Trophoblast cell (in vitro differentiated cells and primary cell): ENCODE data around the gene AASS.
A peak's percentile ranks its signal among the peaks of the same experiment; 100 is the strongest.

Experiments used
- DNase-seq, 2 donors: peaks; one replicate each; pipeline ENCODE4 v3.0.0-alpha.2; 2016
- H2AFZ ChIP-seq: 2 replicates; pipeline ENCODE4 v1.6.1; 2013; ENCODE audit warnings: low read length, moderate library complexity, mild to moderate bottlenecking; ENCODE audit not compliant: insufficient read depth, poor library complexity
- H2AK5ac ChIP-seq: 2 replicates; pipeline ENCODE4 v1.6.1; 2013; ENCODE audit warnings: mild to moderate bottlenecking, low read length
- H2BK120ac ChIP-seq: 2 replicates; pipeline ENCODE4 v1.6.1; 2013; ENCODE audit warnings: low read length, mild to moderate bottlenecking, moderate library complexity; ENCODE audit not compliant: insufficient read depth, poor library complexity
- H2BK12ac ChIP-seq: 2 replicates; pipeline ENCODE4 v1.6.1; 2013; ENCODE audit warnings: mild to moderate bottlenecking, low read length, moderate library complexity
- H2BK5ac ChIP-seq: 2 replicates; pipeline ENCODE4 v1.6.1; 2013; ENCODE audit warnings: low read length, low read depth, moderate library complexity, mild to moderate bottlenecking; ENCODE audit not compliant: poor library complexity
- H3K14ac ChIP-seq: 2 replicates; pipeline ENCODE4 v1.6.1; 2013; ENCODE audit warnings: mild to moderate bottlenecking, low read length
- H3K18ac ChIP-seq: 2 replicates; pipeline ENCODE4 v1.6.1; 2013; ENCODE audit warnings: mild to moderate bottlenecking, low read length
- H3K23ac ChIP-seq: 2 replicates; pipeline ENCODE4 v1.6.1; 2013; ENCODE audit warnings: low read length
- H3K27ac ChIP-seq: 2 replicates; pipeline ENCODE4 v1.5.1; 2013; ENCODE audit warnings: low read depth, mild to moderate bottlenecking, inconsistent platforms, low read length, moderate library complexity
- H3K27me3 ChIP-seq: 2 replicates; pipeline ENCODE4 v1.6.1; 2013; ENCODE audit warnings: inconsistent platforms, mild to moderate bottlenecking, low read length, moderate library complexity; ENCODE audit not compliant: insufficient read depth
- H3K36me3 ChIP-seq, 2 experiments: 1 replicate in 1 of 2; 2 replicates in 1 of 2; pipeline ENCODE4 v1.6.1; 2013; ENCODE audit warnings: low read length in 2 of 2, mild to moderate bottlenecking in 2 of 2, moderate library complexity in 1 of 2; ENCODE audit not compliant: insufficient read depth in 2 of 2, control insufficient read depth in 1 of 2
- H3K4ac ChIP-seq: 2 replicates; pipeline ENCODE4 v1.6.1; 2013; ENCODE audit warnings: low read depth, mild to moderate bottlenecking, low read length, moderate library complexity
- H3K4me1 ChIP-seq, 2 experiments: 1 replicate in 1 of 2; 2 replicates in 1 of 2; pipeline ENCODE4 v1.6.1; 2013; ENCODE audit warnings: low read length in 2 of 2, mild to moderate bottlenecking in 2 of 2, moderate library complexity in 1 of 2; ENCODE audit not compliant: insufficient read depth in 2 of 2, control insufficient read depth in 1 of 2
- H3K4me2 ChIP-seq: 2 replicates; pipeline ENCODE4 v1.6.1; 2013; ENCODE audit warnings: inconsistent platforms, mild to moderate bottlenecking, low read length, moderate library complexity
- H3K4me3 ChIP-seq: 2 replicates; pipeline ENCODE4 v1.5.1; 2013; ENCODE audit warnings: mild to moderate bottlenecking, low read depth, low read length, inconsistent platforms
- H3K79me1 ChIP-seq: one replicate; pipeline ENCODE4 v1.6.1; 2013; ENCODE audit warnings: low read length
- H3K79me2 ChIP-seq: 2 replicates; pipeline ENCODE4 v1.6.1; 2013; ENCODE audit warnings: low read length, mild to moderate bottlenecking; ENCODE audit not compliant: control insufficient read depth, insufficient read depth, poor library complexity
- H3K9ac ChIP-seq: 2 replicates; pipeline ENCODE4 v1.6.1; 2013; ENCODE audit warnings: mild to moderate bottlenecking, low read length
- H3K9me3 ChIP-seq: 2 replicates; pipeline ENCODE4 v1.6.1; 2013; ENCODE audit warnings: low read depth, mild to moderate bottlenecking, control low read depth, inconsistent platforms, low read length; ENCODE audit not compliant: insufficient read depth
- H4K12ac ChIP-seq: 2 replicates; pipeline ENCODE4 v1.6.1; 2013; ENCODE audit warnings: low read depth, mild to moderate bottlenecking, low read length, moderate library complexity
- H4K8ac ChIP-seq: 2 replicates; pipeline ENCODE4 v1.6.1; 2013; ENCODE audit warnings: low read depth, mild to moderate bottlenecking, low read length, moderate library complexity
- H4K91ac ChIP-seq: one replicate; pipeline ENCODE4 v1.6.1; 2013; ENCODE audit warnings: low read depth, mild to moderate bottlenecking, low read length, moderate library complexity
- WGBS: extraction: QIAGEN DNeasy Blood & Tissue Kit; methylation state at CpG from one replicate; pipeline ENCODE4 v1.1.7; 2013; ENCODE audit warnings: missing lambda C conversion rate; ENCODE audit not compliant: insufficient read length, insufficient coverage; ENCODE audit errors: extremely low coverage; 5-methylcytosine and 5-hydroxymethylcytosine counted together

Gene AASS

GRCh38 chr7:122072272-122072671 lies 71.8 kb downstream of the AASS start:
- Histone ChIP-seq H3K27ac (no peak overlapping the region), H4K91ac (no peak overlapping the region), H4K8ac (no peak overlapping the region), H3K79me1 (no peaks in the 10 kb centered on the region), H3K14ac (no peak overlapping the region), H3K4me3 (no peak overlapping the region), H3K18ac (no peak overlapping the region), H2AFZ (no peak overlapping the region), H4K12ac (no peak overlapping the region), H3K4me1 (no peaks in the 10 kb centered on the region), H2BK120ac (no peak overlapping the region), H3K27me3 (no peaks in the 10 kb centered on the region), H3K79me2 (no peaks in the 10 kb centered on the region), H2BK12ac (no peak overlapping the region), H2AK5ac (no peak overlapping the region), H3K9ac (no peak overlapping the region), H3K4ac (no peak overlapping the region), H3K9me3 (no peaks in the 10 kb centered on the region), H3K23ac (no peak overlapping the region), H3K4me2 (no peak overlapping the region), H2BK5ac (no peak overlapping the region), H3K36me3 (no peaks in the 10 kb centered on the region)
- no peak for DNase-seq
- no CpG with 5 or more reads among the region's 2 CpGs for WGBS

GRCh38 chr7:122070834-122071233 lies 73.2 kb downstream of the AASS start:
- Histone ChIP-seq H3K27me3 (no peaks in the 10 kb centered on the region), H3K18ac (no peak overlapping the region), H2BK12ac (no peak overlapping the region), H2AK5ac (no peak overlapping the region), H3K36me3 (no peaks in the 10 kb centered on the region), H4K12ac (no peak overlapping the region), H2AFZ (no peak overlapping the region), H4K91ac (no peak overlapping the region), H2BK5ac (no peak overlapping the region), H3K4me2 (no peak overlapping the region), H3K4me3 (no peak overlapping the region), H3K4ac (no peak overlapping the region), H3K79me2 (no peaks in the 10 kb centered on the region), H3K4me1 (no peaks in the 10 kb centered on the region), H3K14ac (no peak overlapping the region), H4K8ac (no peak overlapping the region), H3K9me3 (no peaks in the 10 kb centered on the region), H3K23ac (no peak overlapping the region), H3K9ac (no peak overlapping the region), H3K79me1 (no peaks in the 10 kb centered on the region), H3K27ac (no peak overlapping the region), H2BK120ac (no peak overlapping the region)
- no peak for DNase-seq
- WGBS, result no CpG with 5 or more reads among the region's 3 CpGs

- WGBS, result no CpG with 5 or more reads among the region's 1 CpG
- H3K4me3 ChIP-seq, result no peak overlapping the region
- no peak overlapping the region for H3K9ac ChIP-seq
- no peak overlapping the region for H3K23ac ChIP-seq
- H4K8ac ChIP-seq, result no peak overlapping the region
- H3K79me2 ChIP-seq, result no peaks in the 10 kb centered on the region
- H4K91ac ChIP-seq, result no peak overlapping the region
- H3K27me3 ChIP-seq, result no peaks in the 10 kb centered on the region
- no peak overlapping the region for H2BK12ac ChIP-seq
- DNase-seq, result no peak
- no peaks in the 10 kb centered on the region for H3K9me3 ChIP-seq
- H3K18ac ChIP-seq, result no peak overlapping the region
- no peak overlapping the region for H2BK120ac ChIP-seq
- H3K4me2 ChIP-seq, result no peak overlapping the region
- no peak overlapping the region for H2AK5ac ChIP-seq
- no peaks in the 10 kb centered on the region for H3K79me1 ChIP-seq
- H2AFZ ChIP-seq, result no peak overlapping the region
- H3K36me3 ChIP-seq, result no peaks in the 10 kb centered on the region
- H4K12ac ChIP-seq, result no peak overlapping the region
- no peak overlapping the region for H3K4ac ChIP-seq
- H2BK5ac ChIP-seq, result no peak overlapping the region
- no peak overlapping the region for H3K14ac ChIP-seq
- H3K27ac ChIP-seq, result no peak overlapping the region
- H3K4me1 ChIP-seq, result no peaks in the 10 kb centered on the region
These were observed 74.0 kb downstream of the AASS start for GRCh38 chr7:122070062-122070461.

GRCh38 chr7:122068999-122069398 lies 75.0 kb downstream of the AASS start:
- Histone ChIP-seq H2AK5ac (no peak overlapping the region), H3K18ac (no peak overlapping the region), H3K4me1 (no peaks in the 10 kb centered on the region), H4K91ac (no peak overlapping the region), H2AFZ (no peak overlapping the region), H2BK120ac (no peak overlapping the region), H3K27me3 (no peaks in the 10 kb centered on the region), H3K23ac (no peak overlapping the region), H4K8ac (no peak overlapping the region), H3K79me2 (no peaks in the 10 kb centered on the region), H3K4me2 (no peak overlapping the region), H2BK5ac (no peak overlapping the region), H3K9me3 (no peaks in the 10 kb centered on the region), H3K27ac (no peak overlapping the region), H3K4ac (no peak overlapping the region), H3K9ac (no peak overlapping the region), H4K12ac (no peak overlapping the region), H3K4me3 (no peak overlapping the region), H2BK12ac (no peak overlapping the region), H3K14ac (no peak overlapping the region), H3K36me3 (no peaks in the 10 kb centered on the region), H3K79me1 (no peaks in the 10 kb centered on the region)
- DNase-seq, result peak in 1 of 2 donors; percentile 8
- WGBS, result no CpG with 5 or more reads among the region's 3 CpGs
